ENCODE measurements around the gene MRPL14. TPM values are rescaled to one million over a fixed set of nuclear protein-coding genes. Genes with fewer than 3 reads are reported as not detected.

The MRPL14 gene
- total RNA-seq, 3 donors from 2014 or later, result 24.6 to 55.7 (median 30.4) TPM

DNA sequence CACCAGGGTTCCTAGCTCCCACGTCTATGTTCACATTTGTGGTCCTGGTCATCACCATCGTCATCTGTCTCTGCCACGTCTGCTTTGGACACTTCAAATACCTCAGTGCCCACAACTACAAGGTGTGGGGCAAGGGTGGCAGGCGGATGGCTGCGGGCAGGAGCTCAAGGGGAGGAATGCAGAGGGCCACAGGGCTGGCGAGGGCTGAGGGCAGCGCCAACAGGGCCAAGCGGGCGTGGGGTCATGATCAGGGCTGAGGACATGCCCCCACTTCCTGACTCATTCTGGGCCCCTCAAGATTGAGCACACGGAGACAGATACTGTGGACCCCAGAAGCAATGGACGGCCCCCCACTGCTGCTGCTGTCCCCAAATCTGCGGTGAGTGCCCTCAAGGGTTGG is 26.8 kb upstream of the MRPL14 start:
- intact Hi-C loops (cut with DNase I; ENCODE audit: low total_unique reads), result no loop called here
- DNase-seq (ENCODE audit: low spot score in 2 of 2), result no peak
- Histone ChIP-seq H3K36me3 (peaks cover 4% of the 10 kb centered on the region), H3K27ac (no peak overlapping the region), H3K27me3 (no peaks in the 10 kb centered on the region), H3K4me3 (no peak overlapping the region), H3K9me3 (no peaks in the 10 kb centered on the region), H3K4me1 (no peaks in the 10 kb centered on the region)
- TF ChIP-seq POLR2AphosphoS5 (IDR thresholded peaks at IDR 0.05) (no peak), POLR2A (IDR thresholded peaks at IDR 0.05) (no peak)
- TF ChIP-seq, protein P1, sequence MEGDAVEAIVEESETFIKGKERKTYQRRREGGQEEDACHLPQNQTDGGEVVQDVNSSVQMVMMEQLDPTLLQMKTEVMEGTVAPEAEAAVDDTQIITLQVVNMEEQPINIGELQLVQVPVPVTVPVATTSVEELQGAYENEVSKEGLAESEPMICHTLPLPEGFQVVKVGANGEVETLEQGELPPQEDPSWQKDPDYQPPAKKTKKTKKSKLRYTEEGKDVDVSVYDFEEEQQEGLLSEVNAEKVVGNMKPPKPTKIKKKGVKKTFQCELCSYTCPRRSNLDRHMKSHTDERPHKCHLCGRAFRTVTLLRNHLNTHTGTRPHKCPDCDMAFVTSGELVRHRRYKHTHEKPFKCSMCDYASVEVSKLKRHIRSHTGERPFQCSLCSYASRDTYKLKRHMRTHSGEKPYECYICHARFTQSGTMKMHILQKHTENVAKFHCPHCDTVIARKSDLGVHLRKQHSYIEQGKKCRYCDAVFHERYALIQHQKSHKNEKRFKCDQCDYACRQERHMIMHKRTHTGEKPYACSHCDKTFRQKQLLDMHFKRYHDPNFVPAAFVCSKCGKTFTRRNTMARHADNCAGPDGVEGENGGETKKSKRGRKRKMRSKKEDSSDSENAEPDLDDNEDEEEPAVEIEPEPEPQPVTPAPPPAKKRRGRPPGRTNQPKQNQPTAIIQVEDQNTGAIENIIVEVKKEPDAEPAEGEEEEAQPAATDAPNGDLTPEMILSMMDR (IDR thresholded peaks at IDR 0.05), result no peak

DNA sequence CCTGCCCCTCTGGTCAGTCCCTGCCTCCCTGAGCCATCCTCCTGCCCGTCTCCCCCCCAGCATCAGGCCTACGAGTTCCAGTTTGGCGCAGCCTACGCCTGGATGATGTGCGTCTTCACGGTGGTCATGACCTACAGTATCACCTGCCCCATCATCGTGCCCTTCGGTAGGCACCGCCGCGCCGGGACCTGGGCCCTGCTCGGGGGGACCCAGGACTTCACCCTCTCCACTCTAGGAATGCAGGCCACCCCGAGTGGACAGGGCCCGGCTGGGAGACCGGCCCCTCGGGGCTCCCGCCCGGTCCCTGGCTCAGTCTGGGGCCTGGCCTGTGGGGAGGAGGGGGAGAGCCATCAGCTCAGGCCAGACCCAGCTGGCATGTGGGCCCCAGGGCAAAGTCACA is 25.3 kb upstream of the MRPL14 start:
- H3K4me3 ChIP-seq, result no peak overlapping the region
- no peaks in the 10 kb centered on the region for H3K9me3 ChIP-seq
- no peaks in the 10 kb centered on the region for H3K27me3 ChIP-seq
- DNase-seq (ENCODE audit: low spot score in 2 of 2), result no peak
- TF ChIP-seq POLR2A (IDR thresholded peaks at IDR 0.05) (no peak), POLR2AphosphoS5 (IDR thresholded peaks at IDR 0.05) (no peak)
- TF ChIP-seq, protein P1 (IDR thresholded peaks at IDR 0.05), result no peak
- intact Hi-C loops (cut with DNase I; ENCODE audit: low total_unique reads), result no loop called here
- no peaks in the 10 kb centered on the region for H3K4me1 ChIP-seq
- peaks cover 6% of the 10 kb centered on the region for H3K36me3 ChIP-seq
- H3K27ac ChIP-seq, result no peak overlapping the region

DNA sequence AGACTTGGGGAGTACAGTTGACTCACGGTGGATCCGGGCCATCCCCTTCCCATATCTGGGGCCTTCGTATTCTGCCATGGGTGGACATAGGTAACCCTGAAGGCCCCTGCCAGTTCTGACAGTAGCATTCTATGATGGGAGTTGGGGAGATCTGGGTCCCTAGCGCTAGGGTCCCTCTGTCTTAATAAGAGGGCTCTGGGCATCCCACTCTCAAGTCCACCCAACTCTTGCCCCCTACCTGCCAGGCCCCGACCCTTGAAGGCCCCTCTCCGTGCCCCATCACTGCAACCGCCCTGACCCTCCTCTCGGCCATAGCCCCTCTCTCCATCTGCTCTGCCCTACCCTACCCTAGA is 24.8 kb upstream of the MRPL14 start:
- Histone ChIP-seq H3K9me3 (no peaks in the 10 kb centered on the region), H3K27ac (no peak overlapping the region), H3K4me1 (no peaks in the 10 kb centered on the region), H3K27me3 (no peaks in the 10 kb centered on the region), H3K4me3 (no peak overlapping the region), H3K36me3 (peaks cover 6% of the 10 kb centered on the region)
- intact Hi-C loops (cut with DNase I; ENCODE audit: low total_unique reads), result no loop called here
- no peak for TF ChIP-seq POLR2A (IDR thresholded peaks at IDR 0.05)
- TF ChIP-seq, protein P1 (IDR thresholded peaks at IDR 0.05), result no peak
- no peak for TF ChIP-seq POLR2AphosphoS5 (IDR thresholded peaks at IDR 0.05)
- DNase-seq (ENCODE audit: low spot score in 2 of 2), result no peak

DNA sequence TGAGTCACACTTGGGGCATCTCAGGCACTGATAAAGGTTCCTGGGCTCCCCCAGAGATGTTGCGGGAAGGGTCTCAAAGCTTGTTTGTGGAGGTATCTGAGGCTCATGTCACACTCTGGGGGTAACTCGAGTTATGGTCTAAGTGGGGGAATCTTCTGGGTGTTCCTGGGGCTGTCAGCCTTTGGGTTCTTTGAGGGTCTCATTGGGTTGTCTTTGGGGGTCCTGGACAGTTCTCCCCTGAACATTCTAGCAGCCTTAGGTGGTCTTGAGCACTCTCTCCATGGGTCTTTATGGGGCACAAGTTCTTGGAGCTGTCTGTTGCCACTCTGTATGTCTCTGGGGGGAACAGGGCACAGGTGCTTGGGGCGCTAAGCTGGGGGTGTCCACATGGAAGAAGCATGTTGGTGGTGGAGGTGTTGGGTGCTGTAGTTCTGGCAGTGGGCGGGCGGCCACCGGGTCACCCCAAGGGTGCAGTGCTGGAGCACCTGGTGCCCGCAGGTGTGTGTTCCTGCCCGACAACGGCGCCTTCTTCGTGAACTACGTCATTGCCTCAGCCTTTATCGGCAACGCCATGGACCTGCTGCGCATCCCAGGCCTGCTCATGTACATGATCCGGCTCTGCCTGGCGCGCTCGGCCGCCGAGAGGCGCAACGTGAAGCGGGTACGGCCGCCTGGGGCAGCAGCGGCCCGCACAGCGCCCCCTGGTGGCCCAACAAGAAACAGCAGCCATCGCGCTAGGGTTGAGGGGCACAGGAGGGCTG is 24.3 kb upstream of the MRPL14 start:
- intact Hi-C loops (cut with DNase I; ENCODE audit: low total_unique reads), result loop anchor here (2.0 kb wide), 1 partner anchor 55 kb away; no protein-coding TSS in a partner anchor
- peak in 1 of 3 donors; percentile 39 for TF ChIP-seq POLR2AphosphoS5 (IDR thresholded peaks at IDR 0.05)
- TF ChIP-seq POLR2A (IDR thresholded peaks at IDR 0.05), result no peak
- TF ChIP-seq, protein P1 (IDR thresholded peaks at IDR 0.05), result peak; percentile 97 to 98 (median 97)
- Histone ChIP-seq H3K27me3 (no peaks in the 10 kb centered on the region), H3K36me3 (peaks cover 6% of the 10 kb centered on the region), H3K9me3 (no peaks in the 10 kb centered on the region), H3K4me1 (no peaks in the 10 kb centered on the region), H3K4me3 (peak overlapping the region in 1 of 3 donors; percentile 37), H3K27ac (no peak overlapping the region)
- DNase-seq (ENCODE audit: low spot score in 2 of 2), result peak; percentile 47 to 74

DNA sequence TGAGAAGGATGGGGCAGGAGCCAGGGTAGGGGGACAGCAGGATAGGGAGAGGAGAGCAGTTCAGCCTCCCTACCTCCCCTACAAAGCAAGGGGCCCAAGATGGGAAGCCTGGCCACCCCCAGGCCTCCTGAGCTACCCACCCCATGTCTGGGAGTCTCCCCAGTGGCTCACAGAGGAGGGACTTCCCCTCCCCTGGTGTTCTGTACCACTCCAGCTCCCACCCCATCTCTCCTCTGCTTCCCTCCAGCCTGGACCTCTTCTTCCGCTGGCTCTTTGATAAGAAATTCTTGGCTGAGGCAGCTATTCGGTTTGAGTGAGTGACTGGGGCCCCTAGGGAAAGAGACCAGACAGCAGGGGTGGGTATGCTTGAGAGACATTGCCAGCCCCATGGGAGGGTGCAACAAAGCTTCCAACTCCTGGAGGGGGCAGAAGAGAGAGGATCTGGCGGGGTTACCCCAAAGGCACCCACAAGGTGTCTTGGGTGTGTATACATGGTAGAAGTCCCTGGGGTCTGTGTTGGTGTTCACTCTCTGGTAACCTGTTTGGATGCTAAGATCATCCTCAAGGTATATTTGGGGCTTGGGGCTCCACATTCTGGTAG is 23.2 kb upstream of the MRPL14 start:
- no peak for DNase-seq (ENCODE audit: low spot score in 2 of 2)
- Histone ChIP-seq H3K27ac (no peak overlapping the region), H3K4me1 (no peaks in the 10 kb centered on the region), H3K4me3 (no peak overlapping the region), H3K27me3 (no peaks in the 10 kb centered on the region), H3K36me3 (peaks cover 6% of the 10 kb centered on the region), H3K9me3 (no peaks in the 10 kb centered on the region)
- intact Hi-C loops (cut with DNase I; ENCODE audit: low total_unique reads), result loop anchor here (2.0 kb wide), 1 partner anchor 54 kb away; no protein-coding TSS in a partner anchor
- TF ChIP-seq POLR2AphosphoS5 (IDR thresholded peaks at IDR 0.05) (no peak), POLR2A (IDR thresholded peaks at IDR 0.05) (no peak)
- TF ChIP-seq, protein P1 (IDR thresholded peaks at IDR 0.05), result no peak
